ENCODE results near the gene INPP4B. TPM values are rescaled to one million over a fixed set of nuclear protein-coding genes. Genes with fewer than 3 reads are reported as not detected.

INPP4B gene
- total and polyA plus RNA-seq, 3 donors from 2014 or later = 23.2 to 64.5 (median 55.2) TPM

DNA sequence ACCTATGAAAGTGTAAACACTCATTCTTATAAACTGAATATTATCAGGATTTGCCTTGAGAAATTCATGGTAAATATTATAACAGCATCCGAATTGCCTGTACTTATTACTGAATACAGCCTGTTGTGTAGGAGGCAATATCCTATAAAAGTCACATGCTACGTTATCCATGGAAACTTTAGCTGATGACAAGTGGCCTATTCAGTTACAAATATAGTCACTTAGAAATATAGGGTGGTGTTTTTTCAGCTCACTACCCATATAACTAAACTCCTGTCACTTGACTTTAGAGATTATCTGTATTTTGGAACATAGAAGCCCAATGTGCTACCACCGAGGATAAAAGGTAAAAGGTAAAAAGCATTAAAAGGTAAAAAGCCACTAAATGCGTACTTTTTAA, 493.4 kb downstream of the INPP4B start:
- intact Hi-C loops (cut with DNase I; ENCODE audit: low total_unique reads) = loop anchor here (10.0 kb wide), 1 partner anchor 492 kb away; the partner anchor contains the start of gene INPP4B
- Histone ChIP-seq H3K36me3 (ENCODE audit: low read depth, missing control alignments) (no peaks in the 10 kb centered on the region), H3K4me3 (no peak overlapping the region), H3K27ac (peak overlapping the region in 1 of 2 donors; percentile 78), H3K27me3 (no peaks in the 10 kb centered on the region), H3K9me3 (no peaks in the 10 kb centered on the region), H3K4me1 (peaks cover 23% of the 10 kb centered on the region)
- DNase-seq = no peak
- WGBS, 2 donors = 59 to 65% methylated on average over 4 of the region's 4 CpGs
- TF ChIP-seq, protein P1, sequence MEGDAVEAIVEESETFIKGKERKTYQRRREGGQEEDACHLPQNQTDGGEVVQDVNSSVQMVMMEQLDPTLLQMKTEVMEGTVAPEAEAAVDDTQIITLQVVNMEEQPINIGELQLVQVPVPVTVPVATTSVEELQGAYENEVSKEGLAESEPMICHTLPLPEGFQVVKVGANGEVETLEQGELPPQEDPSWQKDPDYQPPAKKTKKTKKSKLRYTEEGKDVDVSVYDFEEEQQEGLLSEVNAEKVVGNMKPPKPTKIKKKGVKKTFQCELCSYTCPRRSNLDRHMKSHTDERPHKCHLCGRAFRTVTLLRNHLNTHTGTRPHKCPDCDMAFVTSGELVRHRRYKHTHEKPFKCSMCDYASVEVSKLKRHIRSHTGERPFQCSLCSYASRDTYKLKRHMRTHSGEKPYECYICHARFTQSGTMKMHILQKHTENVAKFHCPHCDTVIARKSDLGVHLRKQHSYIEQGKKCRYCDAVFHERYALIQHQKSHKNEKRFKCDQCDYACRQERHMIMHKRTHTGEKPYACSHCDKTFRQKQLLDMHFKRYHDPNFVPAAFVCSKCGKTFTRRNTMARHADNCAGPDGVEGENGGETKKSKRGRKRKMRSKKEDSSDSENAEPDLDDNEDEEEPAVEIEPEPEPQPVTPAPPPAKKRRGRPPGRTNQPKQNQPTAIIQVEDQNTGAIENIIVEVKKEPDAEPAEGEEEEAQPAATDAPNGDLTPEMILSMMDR (IDR thresholded peaks at IDR 0.05) = no peak
- TF ChIP-seq POLR2A (IDR thresholded peaks at IDR 0.05) = no peak

DNA sequence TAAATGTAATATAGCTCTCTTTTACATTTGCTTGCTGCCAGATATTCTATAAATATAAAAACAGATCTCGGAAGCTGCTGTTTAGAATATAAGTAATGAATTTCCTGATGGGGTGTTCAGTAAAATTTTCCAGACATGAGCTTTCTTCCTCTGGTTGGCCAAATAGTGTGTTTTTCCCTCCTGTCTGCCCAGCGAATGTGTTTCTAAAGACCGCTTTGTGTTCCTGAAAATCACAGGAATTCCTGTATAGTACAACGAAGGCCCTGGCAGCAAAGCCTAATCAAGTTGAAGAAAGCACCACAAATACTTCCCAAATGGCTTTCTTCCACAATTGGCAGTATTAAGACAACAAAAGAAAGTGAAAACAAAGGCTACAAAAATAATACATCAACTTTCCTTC, 494.1 kb downstream of the INPP4B start:
- Histone ChIP-seq H3K27ac (peak overlapping the region in 1 of 2 donors; percentile 78), H3K9me3 (no peaks in the 10 kb centered on the region), H3K27me3 (no peaks in the 10 kb centered on the region), H3K4me3 (no peak overlapping the region), H3K36me3 (ENCODE audit: low read depth, missing control alignments) (no peaks in the 10 kb centered on the region), H3K4me1 (peaks cover 23% of the 10 kb centered on the region)
- WGBS, 2 donors = 45 to 55% methylated on average over 4 of the region's 4 CpGs
- DNase-seq = no peak
- TF ChIP-seq POLR2A (IDR thresholded peaks at IDR 0.05) = no peak
- intact Hi-C loops (cut with DNase I; ENCODE audit: low total_unique reads) = loop anchor here (10.0 kb wide), 1 partner anchor 493 kb away; the partner anchor contains the start of gene INPP4B

DNA sequence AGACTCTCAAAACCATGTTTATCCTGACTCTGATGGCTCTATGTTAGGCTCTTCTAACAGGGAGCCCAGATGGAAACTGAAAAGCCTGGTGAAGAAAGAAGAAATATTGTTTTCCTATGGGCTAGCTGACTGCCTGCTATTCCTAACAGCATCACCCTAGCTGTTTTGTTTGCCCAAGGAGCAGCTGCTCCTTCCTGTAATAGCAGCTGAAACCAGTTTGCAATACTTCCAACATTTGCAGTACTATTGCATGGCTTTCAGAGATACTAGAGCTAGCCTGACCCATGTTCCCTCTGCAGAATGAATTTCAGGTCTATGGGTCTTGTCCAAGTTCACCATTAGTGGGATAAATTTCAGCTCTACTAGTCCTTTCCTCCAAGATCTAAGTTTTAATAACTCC, 495.2 kb downstream of the INPP4B start:
- H3K36me3 ChIP-seq (ENCODE audit: low read depth, missing control alignments) = no peaks in the 10 kb centered on the region
- no peak overlapping the region for H3K4me3 ChIP-seq
- no peak for TF ChIP-seq POLR2A (IDR thresholded peaks at IDR 0.05)
- TF ChIP-seq, protein P1 (IDR thresholded peaks at IDR 0.05) = no peak
- intact Hi-C loops (cut with DNase I; ENCODE audit: low total_unique reads) = loop anchor here (10.0 kb wide), 1 partner anchor 494 kb away; the partner anchor contains the start of gene INPP4B
- H3K9me3 ChIP-seq = no peaks in the 10 kb centered on the region
- peak overlapping the region in 1 of 2 donors; percentile 78 for H3K27ac ChIP-seq
- DNase-seq = no peak
- H3K27me3 ChIP-seq = no peaks in the 10 kb centered on the region
- H3K4me1 ChIP-seq = peaks cover 23% of the 10 kb centered on the region

DNA sequence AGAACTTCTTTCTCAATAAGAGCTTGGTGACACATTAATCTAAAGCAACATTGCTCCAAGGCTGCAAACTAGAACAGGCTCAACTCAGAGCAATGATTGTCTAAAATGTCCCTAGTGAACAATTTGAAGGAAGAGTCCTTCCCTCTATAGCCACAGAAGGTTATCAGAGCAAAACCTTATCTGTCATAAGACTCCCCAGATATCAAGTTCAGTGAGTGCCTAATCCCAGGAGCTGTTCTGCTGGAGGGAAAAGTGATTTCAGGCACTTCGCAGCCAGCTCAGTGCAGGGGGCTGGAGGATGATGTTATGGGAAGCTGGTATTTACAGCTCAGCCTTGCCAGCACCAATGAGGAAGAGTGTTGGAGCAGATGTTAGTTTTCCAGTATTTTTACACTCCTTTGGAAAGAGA, 497.5 kb downstream of the INPP4B start:
- H3K27ac ChIP-seq = no peak overlapping the region
- H3K4me1 ChIP-seq = peaks cover 22% of the 10 kb centered on the region
- 33 to 43% methylated on average over 1 of the region's 1 CpG for WGBS, 2 donors
- intact Hi-C loops (cut with DNase I; ENCODE audit: low total_unique reads) = no loop called here
- no peaks in the 10 kb centered on the region for H3K9me3 ChIP-seq
- no peak for TF ChIP-seq POLR2A (IDR thresholded peaks at IDR 0.05)
- TF ChIP-seq, protein P1 (IDR thresholded peaks at IDR 0.05) = no peak
- H3K36me3 ChIP-seq (ENCODE audit: low read depth, missing control alignments) = no peaks in the 10 kb centered on the region
- no peak overlapping the region for H3K4me3 ChIP-seq
- no peaks in the 10 kb centered on the region for H3K27me3 ChIP-seq
- DNase-seq = no peak

DNA sequence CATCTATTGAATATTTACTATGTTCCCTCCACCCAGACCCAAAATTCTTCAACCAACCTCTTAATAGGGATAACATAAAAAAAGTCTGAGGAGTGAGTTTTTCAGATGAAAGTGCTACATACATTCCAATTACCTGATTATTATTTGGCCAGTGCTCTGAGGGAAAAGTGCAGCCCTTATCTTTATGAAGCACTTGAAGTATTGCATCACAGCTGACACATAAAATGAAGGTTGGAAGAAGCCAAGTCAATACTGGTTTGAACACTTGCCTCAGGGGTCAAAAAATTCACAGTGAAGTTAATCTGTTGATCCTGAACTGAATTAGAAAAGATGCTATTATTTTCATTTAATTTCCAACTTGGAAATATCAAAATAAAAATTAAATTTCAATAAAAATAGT, 498.9 kb downstream of the INPP4B start:
- H3K4me3 ChIP-seq = no peak overlapping the region
- H3K27me3 ChIP-seq = no peaks in the 10 kb centered on the region
- no peaks in the 10 kb centered on the region for H3K36me3 ChIP-seq (ENCODE audit: low read depth, missing control alignments)
- no peak for DNase-seq
- intact Hi-C loops (cut with DNase I; ENCODE audit: low total_unique reads) = no loop called here
- peaks cover 13% of the 10 kb centered on the region for H3K4me1 ChIP-seq
- H3K27ac ChIP-seq = no peak overlapping the region
- H3K9me3 ChIP-seq = no peaks in the 10 kb centered on the region
- no peak for TF ChIP-seq POLR2A (IDR thresholded peaks at IDR 0.05)
- TF ChIP-seq, protein P1 (IDR thresholded peaks at IDR 0.05) = no peak

All from testis (tissue), 3 donors.